Measurements from ENCODE around the gene CHRNG.

DNA sequence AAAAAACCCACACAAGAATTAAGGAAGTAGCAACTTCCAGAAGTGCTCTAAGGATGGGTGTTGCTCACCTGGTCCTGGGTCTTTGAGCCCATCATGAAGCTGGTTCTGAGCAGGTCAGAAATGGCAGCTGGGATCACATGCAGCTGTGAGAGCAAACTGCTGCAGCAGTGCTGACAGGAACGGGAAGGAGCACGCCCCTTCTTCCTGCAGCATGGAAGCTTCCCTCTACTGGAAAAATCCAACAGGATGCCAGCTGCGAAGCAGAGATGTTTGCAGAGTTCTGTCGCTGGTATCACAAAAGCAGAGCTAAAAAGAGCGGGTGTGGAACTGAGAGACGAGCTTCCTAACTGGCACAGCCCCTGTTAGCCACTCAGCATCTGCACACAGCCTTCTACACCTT lies 44.7 kb downstream of the CHRNG start:
- TF ChIP-seq, protein P1, sequence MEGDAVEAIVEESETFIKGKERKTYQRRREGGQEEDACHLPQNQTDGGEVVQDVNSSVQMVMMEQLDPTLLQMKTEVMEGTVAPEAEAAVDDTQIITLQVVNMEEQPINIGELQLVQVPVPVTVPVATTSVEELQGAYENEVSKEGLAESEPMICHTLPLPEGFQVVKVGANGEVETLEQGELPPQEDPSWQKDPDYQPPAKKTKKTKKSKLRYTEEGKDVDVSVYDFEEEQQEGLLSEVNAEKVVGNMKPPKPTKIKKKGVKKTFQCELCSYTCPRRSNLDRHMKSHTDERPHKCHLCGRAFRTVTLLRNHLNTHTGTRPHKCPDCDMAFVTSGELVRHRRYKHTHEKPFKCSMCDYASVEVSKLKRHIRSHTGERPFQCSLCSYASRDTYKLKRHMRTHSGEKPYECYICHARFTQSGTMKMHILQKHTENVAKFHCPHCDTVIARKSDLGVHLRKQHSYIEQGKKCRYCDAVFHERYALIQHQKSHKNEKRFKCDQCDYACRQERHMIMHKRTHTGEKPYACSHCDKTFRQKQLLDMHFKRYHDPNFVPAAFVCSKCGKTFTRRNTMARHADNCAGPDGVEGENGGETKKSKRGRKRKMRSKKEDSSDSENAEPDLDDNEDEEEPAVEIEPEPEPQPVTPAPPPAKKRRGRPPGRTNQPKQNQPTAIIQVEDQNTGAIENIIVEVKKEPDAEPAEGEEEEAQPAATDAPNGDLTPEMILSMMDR (conservative IDR thresholded peaks at IDR 0.05; ENCODE audit: low read depth in 2 of 2) = no peak
- TF ChIP-seq POLR2AphosphoS5 (IDR thresholded peaks at IDR 0.05; ENCODE audit: low read depth) (no peak), EZH2 (IDR thresholded peaks at IDR 0.05; ENCODE audit: low read depth, unreplicated experiment) (no peak), EZH2phosphoT487 (IDR thresholded peaks at IDR 0.05; ENCODE audit: unreplicated experiment) (no peak), JUNB (IDR thresholded peaks at IDR 0.05; ENCODE audit: unreplicated experiment) (no peak), CREB1 (CRISPR knock-in tag; IDR thresholded peaks at IDR 0.05; ENCODE audit: low read depth) (no peak), ZNF331 (CRISPR knock-in tag; IDR thresholded peaks at IDR 0.05; ENCODE audit: low read depth) (no peak), STAT1 (IDR thresholded peaks at IDR 0.05; ENCODE audit: unreplicated experiment) (no peak), ZNF114 (CRISPR knock-in tag; IDR thresholded peaks at IDR 0.05) (no peak)
- TF ChIP-seq, protein P2, sequence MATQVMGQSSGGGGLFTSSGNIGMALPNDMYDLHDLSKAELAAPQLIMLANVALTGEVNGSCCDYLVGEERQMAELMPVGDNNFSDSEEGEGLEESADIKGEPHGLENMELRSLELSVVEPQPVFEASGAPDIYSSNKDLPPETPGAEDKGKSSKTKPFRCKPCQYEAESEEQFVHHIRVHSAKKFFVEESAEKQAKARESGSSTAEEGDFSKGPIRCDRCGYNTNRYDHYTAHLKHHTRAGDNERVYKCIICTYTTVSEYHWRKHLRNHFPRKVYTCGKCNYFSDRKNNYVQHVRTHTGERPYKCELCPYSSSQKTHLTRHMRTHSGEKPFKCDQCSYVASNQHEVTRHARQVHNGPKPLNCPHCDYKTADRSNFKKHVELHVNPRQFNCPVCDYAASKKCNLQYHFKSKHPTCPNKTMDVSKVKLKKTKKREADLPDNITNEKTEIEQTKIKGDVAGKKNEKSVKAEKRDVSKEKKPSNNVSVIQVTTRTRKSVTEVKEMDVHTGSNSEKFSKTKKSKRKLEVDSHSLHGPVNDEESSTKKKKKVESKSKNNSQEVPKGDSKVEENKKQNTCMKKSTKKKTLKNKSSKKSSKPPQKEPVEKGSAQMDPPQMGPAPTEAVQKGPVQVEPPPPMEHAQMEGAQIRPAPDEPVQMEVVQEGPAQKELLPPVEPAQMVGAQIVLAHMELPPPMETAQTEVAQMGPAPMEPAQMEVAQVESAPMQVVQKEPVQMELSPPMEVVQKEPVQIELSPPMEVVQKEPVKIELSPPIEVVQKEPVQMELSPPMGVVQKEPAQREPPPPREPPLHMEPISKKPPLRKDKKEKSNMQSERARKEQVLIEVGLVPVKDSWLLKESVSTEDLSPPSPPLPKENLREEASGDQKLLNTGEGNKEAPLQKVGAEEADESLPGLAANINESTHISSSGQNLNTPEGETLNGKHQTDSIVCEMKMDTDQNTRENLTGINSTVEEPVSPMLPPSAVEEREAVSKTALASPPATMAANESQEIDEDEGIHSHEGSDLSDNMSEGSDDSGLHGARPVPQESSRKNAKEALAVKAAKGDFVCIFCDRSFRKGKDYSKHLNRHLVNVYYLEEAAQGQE (IDR thresholded peaks at IDR 0.05; ENCODE audit: unreplicated experiment) = no peak
- TF ChIP-seq, protein P3, sequence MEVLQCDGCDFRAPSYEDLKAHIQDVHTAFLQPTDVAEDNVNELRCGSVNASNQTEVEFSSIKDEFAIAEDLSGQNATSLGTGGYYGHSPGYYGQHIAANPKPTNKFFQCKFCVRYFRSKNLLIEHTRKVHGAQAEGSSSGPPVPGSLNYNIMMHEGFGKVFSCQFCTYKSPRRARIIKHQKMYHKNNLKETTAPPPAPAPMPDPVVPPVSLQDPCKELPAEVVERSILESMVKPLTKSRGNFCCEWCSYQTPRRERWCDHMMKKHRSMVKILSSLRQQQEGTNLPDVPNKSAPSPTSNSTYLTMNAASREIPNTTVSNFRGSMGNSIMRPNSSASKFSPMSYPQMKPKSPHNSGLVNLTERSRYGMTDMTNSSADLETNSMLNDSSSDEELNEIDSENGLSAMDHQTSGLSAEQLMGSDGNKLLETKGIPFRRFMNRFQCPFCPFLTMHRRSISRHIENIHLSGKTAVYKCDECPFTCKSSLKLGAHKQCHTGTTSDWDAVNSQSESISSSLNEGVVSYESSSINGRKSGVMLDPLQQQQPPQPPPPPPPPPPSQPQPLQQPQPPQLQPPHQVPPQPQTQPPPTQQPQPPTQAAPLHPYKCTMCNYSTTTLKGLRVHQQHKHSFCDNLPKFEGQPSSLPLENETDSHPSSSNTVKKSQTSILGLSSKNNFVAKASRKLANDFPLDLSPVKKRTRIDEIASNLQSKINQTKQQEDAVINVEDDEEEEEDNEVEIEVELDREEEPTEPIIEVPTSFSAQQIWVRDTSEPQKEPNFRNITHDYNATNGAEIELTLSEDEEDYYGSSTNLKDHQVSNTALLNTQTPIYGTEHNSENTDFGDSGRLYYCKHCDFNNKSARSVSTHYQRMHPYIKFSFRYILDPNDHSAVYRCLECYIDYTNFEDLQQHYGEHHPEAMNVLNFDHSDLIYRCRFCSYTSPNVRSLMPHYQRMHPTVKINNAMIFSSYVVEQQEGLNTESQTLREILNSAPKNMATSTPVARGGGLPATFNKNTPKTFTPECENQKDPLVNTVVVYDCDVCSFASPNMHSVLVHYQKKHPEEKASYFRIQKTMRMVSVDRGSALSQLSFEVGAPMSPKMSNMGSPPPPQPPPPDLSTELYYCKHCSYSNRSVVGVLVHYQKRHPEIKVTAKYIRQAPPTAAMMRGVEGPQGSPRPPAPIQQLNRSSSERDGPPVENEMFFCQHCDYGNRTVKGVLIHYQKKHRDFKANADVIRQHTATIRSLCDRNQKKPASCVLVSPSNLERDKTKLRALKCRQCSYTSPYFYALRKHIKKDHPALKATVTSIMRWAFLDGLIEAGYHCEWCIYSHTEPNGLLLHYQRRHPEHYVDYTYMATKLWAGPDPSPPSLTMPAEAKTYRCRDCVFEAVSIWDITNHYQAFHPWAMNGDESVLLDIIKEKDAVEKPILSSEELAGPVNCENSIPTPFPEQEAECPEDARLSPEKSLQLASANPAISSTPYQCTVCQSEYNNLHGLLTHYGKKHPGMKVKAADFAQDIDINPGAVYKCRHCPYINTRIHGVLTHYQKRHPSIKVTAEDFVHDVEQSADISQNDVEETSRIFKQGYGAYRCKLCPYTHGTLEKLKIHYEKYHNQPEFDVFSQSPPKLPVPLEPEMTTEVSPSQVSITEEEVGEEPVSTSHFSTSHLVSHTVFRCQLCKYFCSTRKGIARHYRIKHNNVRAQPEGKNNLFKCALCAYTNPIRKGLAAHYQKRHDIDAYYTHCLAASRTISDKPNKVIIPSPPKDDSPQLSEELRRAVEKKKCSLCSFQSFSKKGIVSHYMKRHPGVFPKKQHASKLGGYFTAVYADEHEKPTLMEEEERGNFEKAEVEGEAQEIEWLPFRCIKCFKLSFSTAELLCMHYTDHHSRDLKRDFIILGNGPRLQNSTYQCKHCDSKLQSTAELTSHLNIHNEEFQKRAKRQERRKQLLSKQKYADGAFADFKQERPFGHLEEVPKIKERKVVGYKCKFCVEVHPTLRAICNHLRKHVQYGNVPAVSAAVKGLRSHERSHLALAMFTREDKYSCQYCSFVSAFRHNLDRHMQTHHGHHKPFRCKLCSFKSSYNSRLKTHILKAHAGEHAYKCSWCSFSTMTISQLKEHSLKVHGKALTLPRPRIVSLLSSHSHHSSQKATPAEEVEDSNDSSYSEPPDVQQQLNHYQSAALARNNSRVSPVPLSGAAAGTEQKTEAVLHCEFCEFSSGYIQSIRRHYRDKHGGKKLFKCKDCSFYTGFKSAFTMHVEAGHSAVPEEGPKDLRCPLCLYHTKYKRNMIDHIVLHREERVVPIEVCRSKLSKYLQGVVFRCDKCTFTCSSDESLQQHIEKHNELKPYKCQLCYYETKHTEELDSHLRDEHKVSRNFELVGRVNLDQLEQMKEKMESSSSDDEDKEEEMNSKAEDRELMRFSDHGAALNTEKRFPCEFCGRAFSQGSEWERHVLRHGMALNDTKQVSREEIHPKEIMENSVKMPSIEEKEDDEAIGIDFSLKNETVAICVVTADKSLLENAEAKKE (CRISPR knock-in tag; IDR thresholded peaks at IDR 0.05) = no peak
- TF ChIP-seq, protein P4, sequence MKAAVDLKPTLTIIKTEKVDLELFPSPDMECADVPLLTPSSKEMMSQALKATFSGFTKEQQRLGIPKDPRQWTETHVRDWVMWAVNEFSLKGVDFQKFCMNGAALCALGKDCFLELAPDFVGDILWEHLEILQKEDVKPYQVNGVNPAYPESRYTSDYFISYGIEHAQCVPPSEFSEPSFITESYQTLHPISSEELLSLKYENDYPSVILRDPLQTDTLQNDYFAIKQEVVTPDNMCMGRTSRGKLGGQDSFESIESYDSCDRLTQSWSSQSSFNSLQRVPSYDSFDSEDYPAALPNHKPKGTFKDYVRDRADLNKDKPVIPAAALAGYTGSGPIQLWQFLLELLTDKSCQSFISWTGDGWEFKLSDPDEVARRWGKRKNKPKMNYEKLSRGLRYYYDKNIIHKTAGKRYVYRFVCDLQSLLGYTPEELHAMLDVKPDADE (IDR thresholded peaks at IDR 0.05) = no peak
